HG02798 (cell line): ENCODE data around the gene FAM184B.
A peak's percentile ranks its signal among the peaks of the same experiment; 100 is the strongest.
"Not testable (repeated sequence)": the region's sequence is repeated elsewhere in the genome, so short reads cannot be mapped to it uniquely, and the experiment has no call there.

Source experiments
- ATAC-seq: cut with Tn5 transposase; IDR thresholded peaks from one replicate; pipeline ENCODE4 v1.9.1; 2021; ENCODE audit warnings: mild to moderate bottlenecking; ENCODE audit not compliant: unreplicated experiment, poor library complexity

Gene FAM184B

DNA sequence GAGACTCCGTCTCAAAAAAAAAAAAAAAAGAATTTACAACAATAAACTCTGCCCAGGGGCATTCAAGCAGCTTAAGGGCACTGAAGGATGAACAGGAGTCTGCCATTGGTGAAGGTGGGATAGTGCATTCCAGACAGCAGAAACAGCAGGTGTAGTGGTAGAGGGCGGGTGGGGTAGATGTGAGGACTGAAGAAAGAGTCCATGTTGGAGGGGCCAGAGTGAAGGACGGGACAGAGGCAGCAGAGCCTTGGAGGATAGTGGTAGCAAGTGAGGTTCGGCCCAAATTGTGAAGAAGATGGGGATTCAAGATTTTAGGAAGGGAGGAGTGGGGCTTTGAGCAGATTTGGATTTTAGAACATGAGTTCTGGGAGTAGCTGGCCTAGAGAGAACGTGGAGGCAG, 91.3 kb downstream of the FAM184B start:
- no peak for ATAC-seq

DNA sequence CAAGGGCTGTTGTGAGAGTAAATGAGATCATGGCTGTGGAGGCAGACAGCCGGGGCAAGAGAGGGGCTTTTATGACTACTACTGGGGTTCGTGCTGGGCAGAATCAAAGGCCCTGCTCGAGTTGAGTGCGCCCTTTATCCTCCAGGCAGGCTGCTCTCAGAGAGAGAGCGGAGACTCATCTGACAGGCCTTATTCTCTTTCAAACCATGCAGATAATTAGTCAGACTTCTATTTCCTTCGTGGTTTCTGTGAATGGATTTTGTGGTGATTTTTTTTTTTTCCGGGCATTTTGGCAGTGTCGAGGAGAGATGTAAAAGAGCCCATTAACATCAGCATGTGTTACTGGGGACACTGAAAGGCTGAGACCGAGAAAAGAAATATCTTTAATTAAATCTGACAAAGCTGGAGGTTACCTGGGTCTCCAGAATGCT, 93.4 kb downstream of the FAM184B start:
- no peak for ATAC-seq

DNA sequence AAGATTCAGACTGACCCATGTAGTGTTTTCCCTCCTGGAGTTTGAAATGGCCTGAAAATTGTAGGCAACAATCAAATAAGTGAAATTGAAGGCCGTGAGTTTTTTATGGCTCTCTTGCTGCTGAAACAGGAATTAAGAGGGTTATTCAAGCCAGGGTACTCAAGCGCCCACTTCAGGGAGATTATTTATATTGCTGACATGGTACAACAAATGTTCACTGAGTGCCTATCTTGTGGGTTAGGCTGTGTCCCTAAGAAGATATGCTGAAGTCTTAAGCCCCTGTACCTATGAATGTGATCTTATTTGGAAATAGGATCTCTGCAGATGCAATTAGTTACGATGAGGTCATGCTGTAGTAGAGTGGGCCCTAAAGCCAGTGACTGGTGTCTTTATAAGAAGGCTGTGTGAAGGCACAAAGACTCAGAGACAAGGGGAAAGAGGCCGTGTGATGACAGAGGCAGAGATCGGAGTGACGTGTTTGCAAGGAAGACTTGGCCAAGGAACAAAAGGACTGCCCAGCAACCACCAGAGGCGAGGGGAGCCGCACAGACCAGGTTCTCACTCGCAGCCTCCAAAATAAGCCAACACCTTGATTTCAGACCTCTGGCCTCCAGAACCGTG, 94.1 kb downstream of the FAM184B start:
- ATAC-seq, result no peak

DNA sequence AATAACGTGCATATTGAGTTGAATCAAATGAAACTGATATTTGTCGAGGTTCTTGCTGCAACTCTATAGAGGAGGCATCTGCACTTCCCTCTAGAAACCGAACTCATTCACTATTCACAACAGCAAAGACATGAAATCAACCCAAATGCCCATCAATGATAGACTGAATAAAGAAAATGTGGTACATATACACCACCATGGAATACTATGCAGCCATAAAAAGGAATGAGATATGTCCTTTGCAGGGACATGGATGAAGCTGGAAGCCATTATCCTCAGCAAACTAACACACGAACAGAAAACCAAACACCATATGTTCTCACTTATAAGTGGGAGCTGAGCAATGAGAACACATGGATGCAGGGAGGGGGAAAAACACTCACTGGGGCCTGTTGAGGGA, 96.8 kb downstream of the FAM184B start:
- ATAC-seq, result not testable (repeated sequence)

DNA sequence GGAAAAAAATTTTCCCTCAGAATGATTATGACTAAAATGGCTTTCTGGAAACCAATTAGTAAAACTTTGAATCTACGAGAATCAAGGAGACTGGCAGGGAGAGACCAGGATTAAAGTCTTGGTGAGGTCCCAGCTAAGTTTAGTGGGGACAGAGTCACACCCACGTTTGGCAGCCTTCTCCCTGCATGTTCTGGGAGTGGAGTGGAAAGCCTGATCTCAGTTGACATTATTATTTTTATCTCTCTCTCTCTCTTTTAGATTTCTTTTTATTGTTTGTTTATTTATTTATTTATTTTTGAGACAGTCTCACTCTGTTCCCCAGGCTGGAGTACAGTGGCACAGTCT, 99.2 kb downstream of the FAM184B start:
- no peak for ATAC-seq

DNA sequence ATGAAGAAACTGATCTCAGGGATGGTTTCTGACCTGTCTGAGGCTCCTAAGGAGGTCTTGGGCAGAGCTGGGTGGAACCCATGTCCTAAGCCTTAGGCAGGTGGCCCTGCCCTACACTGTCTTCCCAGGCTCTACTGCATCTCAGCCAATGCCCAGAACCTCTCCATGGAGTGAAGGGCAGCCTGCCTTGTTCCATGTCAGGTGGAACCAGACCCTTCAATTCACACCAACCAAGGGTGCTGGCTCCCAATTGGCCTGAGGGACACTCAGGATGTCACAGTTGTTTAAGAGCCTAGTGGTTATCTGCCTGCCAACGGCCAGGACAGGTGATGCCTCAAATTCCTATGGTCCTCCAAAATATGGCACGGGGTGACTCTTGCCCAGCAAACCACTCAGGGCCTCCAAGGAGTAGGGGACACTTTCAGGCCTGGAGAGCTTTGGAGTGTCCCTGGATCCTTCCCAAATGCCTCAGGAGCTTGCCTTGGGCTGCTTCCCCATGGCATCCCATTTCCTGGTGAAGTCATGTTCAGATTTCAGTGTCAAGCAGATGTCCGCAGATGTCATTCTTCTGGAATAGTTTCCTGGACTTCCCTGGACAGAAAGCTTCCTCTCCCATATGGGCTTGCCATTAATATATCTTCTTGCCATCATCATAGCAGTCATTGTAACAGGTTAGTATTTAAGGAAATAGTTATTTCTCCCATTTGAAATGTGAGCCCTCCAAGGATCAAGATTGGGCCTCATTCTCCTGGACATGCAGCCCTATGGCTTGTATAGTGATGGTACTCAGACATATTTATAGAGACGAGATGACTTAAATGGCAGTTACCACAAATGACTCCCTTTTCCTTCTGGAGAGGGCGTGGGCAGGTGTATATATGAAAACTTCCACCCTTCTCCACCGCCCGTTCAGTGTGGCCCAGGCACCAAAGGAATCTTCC, 99.9 kb downstream of the FAM184B start:
- no peak for ATAC-seq

DNA sequence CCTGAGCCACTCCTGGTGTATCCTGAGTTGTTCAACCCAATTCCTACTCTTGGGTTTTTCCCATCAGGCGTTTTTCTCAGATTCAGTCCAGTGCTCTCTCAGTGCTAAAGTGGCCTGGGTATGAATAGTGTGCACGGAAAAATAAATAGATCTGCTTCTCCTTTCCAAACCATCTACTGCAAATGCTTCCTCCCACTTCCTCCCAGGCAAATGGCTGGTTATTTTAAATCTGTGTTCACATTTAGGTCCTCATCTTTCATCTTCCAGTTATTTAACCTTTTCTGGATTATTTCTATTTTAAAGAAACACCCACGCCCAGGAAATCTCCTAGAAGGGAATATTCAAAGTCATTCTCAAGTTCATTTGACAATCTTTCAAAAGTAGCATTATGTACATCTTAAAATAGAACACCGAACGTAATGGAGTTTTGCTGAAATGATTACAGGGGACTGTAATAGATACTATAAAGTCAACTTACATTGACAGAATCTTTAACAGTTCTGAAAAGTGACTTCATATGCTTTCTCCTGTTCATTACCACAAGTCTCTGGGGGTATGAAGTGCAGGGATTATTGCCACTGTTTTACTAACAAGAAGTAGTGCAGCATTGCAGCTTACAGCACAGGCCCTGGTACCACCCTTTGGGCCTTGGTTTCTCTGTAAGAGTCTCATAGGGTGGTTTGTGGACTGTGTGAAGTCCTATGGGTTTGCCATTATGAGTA, 100.7 kb downstream of the FAM184B start:
- no peak for ATAC-seq

DNA sequence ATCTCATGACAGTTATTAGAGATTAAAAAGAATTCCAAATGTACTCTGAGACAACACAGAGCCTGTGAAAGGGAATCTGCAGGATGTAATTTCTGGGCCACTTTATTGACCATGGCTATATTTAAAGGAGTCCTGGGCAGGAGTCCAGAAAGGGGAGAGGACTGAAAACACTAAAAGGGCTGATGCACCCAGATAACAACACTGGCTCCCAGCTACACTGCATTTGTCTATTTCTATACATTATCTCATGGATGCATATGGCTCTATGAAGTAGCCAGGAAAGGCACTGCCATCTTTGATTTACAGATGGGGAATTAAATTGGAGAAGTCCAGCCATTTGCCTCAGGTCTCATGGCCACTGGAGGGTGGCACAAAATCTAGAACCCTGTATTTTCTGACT, 111.0 kb downstream of the FAM184B start:
- no peak for ATAC-seq

DNA sequence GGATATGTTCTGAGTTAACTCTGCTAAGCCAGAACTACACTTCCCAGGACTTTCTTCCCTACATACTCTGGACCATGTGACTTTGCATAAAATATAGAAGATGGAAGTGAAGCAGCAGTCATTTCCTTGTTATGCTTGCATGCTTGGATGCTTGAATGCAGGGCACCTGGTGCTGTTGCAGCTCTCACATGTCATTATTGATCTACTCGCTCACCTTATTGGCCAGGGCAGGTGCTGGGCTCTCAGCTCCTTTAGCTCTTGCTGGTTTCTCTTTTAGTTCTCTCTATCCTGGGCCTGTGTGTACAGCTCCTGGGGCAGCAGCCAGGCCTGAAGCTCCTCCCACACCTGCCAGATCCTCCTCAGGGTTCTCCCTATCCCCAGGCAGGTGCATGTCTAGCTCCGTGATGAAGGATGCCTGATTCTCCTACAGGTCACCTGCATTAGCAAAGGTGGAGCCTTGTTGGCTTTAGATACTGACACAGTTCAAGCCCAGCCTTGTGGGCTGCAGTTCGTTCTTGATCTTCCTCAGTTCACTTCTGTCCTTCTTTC, 113.7 kb downstream of the FAM184B start:
- ATAC-seq, result no peak

DNA sequence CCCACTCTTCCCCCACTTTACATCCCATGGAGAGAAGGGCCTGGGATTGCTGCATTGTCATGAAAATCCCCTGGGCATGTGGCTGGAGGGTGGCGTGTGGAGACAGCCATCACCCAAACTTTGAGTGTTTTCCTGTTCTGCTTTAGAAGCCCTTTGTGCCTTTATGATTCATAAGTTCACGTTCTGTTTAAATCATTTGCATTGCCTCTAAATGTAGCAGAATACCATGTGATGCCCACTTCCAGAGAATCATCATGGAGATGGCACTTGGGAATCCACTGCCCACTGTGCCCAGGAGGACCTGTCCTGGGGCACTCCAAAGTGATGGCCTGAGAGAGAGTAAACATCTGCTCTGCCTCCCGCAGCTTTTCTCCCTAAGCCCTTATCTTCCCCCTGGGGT, 114.2 kb downstream of the FAM184B start:
- ATAC-seq, result no peak

DNA sequence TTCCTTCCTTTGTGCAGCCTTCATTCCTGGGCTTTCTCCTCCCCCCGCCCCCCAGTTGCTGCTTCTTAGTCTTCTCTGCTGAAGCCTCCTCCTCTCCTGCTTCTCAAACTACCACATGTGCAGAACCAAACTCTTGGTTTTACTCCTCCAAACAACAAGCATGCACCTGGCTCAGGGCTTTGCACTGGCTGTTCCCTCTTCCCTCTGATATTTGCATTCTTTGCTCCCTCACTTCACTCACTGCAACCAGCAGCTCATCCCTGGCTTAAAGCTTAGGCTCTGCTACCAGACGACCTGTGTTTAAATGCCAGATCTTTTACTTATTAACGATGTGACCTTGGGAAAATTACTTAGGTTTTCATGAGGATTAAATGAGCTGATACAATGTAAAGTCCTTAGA, 115.6 kb downstream of the FAM184B start:
- ATAC-seq, result no peak

DNA sequence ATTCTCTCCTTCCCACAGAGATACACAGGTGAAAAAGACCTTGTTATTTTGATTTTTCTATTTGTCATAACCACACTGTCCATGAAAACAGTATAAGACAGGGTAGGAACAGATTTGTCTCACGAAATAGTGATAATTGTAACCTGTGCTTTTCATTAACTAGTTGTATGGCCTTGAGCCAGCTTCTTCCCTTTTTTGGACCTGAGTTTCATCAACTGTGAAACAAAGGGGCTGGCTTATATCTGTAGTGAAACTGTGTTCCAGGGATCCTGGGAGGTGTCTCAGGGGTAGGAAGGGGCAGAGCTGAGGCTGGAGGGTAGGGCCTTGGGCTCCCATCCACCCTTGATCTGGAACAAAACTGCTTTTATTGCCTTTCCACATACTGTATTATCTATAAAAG, 116.1 kb downstream of the FAM184B start:
- no peak for ATAC-seq

DNA sequence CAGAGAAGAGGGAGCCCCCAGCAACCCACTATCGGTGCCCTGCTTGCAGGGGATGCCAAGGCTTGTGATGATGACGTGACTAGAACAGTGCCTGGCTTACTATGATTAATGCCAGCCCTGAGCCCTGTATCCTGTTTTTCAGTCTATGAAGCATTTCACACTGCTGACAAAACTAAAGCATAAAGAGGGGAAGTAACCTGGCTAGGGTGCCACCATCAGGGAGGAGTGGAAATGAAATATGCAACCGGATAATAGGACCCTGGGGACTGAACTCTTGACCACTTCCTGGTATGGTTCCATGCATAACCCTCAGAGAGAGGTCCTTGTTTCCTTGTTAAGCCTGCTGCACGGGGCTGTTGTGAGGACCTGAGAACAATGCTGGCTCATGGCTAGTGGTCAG, 116.7 kb downstream of the FAM184B start:
- ATAC-seq, result peak; percentile 87

DNA sequence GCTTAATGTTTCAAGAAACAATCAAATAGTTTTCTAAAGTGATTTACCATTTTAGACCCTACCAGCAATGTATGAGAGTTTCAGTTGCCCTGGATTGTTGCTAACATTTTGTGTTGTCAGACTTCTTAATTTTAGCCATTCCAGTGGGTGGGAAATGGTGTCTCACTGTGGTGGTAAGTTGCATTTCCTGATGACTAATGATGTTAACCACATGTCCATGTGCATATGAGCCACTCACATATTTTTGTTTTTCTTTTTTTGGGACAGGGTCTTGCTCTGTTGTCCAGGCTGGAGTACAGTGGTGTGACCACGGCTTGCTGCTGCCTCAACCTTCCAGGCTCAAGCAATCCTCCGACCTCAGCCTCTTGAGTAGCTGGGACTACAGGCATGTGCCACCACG, 118.7 kb downstream of the FAM184B start:
- no peak for ATAC-seq

DNA sequence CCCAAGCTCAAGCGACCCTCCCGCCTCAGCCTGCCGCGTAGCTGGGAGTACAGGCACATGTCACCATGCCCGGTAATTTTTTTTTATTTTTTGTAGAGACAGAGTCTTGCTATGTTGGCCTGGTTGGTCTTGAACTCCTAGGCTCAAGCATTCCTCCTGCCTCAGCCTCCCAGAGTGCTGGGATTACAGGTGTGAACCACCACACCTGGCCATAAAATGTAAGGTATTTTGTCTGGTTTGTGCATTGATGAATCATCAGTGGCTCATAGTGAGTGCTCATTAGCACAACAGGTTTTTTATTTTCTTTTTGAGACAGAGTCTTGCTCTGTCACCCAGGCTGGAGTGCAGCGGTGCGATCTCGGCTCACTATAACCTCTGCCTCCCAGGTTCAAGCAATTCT, 122.2 kb downstream of the FAM184B start:
- ATAC-seq, result not testable (repeated sequence)

DNA sequence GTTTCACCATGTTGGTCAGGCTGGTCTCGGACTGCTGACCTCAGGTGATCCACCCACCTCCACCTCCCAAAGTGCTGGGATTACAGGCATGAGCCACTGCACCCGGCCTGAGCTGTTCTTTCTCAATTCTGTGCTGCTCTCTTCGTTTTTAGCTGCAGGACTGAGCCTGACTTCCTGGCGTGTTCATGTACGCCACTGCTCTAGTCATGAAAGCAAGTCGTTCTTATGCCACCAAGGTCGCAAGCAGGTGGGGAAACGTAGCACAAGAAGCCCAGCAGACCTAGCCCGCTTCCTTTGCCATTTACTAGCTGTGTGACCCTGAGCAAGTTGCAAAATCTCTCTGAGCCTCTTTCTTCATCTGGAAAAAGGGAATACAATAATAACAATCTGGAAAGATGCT, 123.6 kb downstream of the FAM184B start:
- no peak for ATAC-seq

DNA sequence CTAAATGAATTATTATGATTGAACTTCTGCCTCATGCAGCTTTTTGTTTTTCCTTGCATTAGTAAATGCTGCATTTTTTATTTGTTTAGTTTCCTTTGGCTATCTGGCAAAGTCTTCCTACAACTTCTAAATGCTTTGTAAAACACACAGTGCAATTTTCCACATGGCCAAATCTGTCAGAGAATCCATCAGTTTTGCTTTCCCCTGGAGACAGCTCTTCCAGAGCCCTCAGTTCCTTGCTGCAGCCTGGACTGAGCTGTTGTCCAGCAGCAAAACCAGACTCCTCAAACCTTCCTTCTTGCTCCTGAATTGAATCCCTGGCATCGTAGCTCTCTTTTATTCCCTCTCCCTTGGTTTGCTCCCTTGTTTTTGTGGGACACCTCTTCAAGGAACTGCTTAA, 124.3 kb downstream of the FAM184B start:
- no peak for ATAC-seq

DNA sequence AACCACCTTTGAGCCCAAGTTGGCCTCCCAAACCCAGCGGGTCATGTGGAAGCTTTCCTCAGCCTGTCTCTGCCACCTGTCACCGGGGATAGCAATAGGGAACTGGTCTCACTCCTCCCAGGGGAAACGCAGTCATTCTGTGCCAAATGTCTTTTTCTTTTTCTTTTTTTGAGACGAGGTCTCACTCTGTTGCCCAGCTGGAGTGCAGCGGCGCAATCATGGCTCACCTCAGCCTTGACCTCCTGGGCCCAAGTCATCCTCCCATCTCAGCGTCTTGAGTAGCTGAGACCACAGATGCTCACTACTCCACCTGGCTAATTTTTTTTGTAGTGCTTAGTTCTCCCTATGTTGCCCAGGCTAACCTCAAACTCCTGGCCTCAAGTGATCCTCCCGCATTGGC, 126.7 kb downstream of the FAM184B start:
- ATAC-seq, result no peak

DNA sequence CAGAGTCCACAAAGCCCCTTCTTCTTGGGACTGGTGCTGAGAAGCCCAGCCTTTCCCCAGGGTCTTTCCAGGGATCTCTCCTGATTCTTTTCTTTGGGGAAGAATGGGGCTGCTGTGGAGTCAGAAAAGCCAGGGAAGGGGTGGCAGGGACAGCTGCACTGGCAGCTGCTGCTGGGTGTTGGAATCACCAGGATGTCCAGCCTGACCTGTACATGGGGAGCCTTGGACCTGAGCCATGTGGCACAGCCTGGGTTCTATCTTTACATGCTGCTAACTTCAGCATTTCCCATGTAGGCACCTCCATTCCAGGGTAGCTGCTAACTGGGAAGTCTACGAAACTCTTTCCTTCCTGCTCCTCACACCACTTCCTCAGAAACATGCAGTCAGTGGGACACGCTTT, 131.0 kb downstream of the FAM184B start:
- no peak for ATAC-seq

DNA sequence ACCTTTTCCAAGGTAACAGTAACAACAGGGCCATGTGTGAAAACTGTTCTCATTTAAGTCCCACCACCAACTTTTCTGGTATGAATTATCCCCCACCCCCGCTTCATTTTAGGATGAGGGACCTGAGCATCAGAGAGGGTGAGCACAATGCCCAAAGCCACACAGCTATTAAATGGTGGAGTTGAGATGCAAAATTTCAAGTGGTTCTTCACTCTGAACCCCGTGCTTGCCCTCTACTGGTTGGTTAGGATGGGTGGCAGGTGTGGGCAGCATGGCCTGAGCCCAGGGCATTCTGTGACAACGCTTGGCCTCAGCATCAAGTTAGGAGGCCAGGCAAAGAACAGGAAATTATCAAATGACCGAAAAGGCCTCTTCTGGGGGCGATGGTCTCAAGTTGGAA, 133.5 kb downstream of the FAM184B start:
- no peak for ATAC-seq
